Transverse colon (tissue), 4 donors: ENCODE results near the gene PALS1.

Experiments
- POLR2AphosphoS5 ChIP-seq, 3 donors: sonication (generic); formaldehyde crosslinking; IDR thresholded peaks; one replicate each; pipeline ENCODE4 v1.6.1; 2016; ENCODE audit warnings: antibody characterized with exemption in 3 of 3
- TF ChIP-seq, protein P1 (sequence below), 5 experiments: fragments of 200-600 bp in 3 of 5; fragments of 450-650 bp in 2 of 5; sonication (generic) in 3 of 5; IDR thresholded peaks; 1 replicate in 2 of 5; 2 replicates in 3 of 5; pipeline ENCODE4 v1.5.1; 2016 to 2017; ENCODE audit warnings: antibody characterized with exemption in 5 of 5, inconsistent platforms in 3 of 5, mild to moderate bottlenecking in 2 of 5, moderate library complexity in 1 of 5

DNA sequence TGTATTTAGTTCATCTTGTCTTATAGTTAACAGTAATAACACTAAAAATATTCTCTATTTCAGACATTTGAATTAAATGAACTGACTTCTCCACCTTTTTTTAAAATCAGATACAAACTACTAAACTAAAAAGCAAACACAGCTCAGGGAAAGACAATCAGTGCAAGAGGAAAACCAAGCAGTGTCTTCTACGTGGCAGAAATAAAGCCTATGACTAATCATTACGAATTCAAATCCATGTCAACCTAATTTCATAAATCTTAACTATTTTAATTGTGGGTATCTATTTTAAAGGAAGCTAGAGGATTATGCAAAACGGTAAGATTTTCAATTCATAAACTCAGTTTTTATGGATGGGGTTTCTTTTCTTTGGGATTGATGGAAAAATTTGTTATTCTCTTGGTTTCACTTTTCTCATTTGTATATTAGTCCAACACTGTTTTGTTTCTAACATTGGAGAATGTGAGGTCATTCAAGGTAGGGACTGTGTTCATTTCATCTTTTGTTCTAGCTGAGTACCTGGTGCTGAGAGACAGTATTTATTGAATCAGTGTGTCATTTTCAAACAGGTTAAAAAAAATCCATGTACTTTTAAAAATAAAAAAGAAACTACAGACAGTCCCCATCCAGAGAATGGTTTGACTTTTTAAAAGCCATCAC is 12.8 kb upstream of the PALS1 start:
- TF ChIP-seq POLR2AphosphoS5 (IDR thresholded peaks at IDR 0.05), result no peak
- TF ChIP-seq, protein P1, sequence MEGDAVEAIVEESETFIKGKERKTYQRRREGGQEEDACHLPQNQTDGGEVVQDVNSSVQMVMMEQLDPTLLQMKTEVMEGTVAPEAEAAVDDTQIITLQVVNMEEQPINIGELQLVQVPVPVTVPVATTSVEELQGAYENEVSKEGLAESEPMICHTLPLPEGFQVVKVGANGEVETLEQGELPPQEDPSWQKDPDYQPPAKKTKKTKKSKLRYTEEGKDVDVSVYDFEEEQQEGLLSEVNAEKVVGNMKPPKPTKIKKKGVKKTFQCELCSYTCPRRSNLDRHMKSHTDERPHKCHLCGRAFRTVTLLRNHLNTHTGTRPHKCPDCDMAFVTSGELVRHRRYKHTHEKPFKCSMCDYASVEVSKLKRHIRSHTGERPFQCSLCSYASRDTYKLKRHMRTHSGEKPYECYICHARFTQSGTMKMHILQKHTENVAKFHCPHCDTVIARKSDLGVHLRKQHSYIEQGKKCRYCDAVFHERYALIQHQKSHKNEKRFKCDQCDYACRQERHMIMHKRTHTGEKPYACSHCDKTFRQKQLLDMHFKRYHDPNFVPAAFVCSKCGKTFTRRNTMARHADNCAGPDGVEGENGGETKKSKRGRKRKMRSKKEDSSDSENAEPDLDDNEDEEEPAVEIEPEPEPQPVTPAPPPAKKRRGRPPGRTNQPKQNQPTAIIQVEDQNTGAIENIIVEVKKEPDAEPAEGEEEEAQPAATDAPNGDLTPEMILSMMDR (IDR thresholded peaks at IDR 0.05), result no peak
